Mesodermal cell (in vitro differentiated cells): ENCODE data around the gene UBE2QL1.

Source experiments
- H3K27ac ChIP-seq: 2 replicates; pipeline ENCODE4 v1.7.0; 2013; ENCODE audit warnings: mild to moderate bottlenecking, low read depth, low read length, moderate library complexity; ENCODE audit not compliant: severe bottlenecking
- H3K36me3 ChIP-seq: 2 replicates; pipeline ENCODE4 v1.7.1; 2013; ENCODE audit warnings: mild to moderate bottlenecking, low read length, moderate library complexity; ENCODE audit not compliant: control insufficient read depth, insufficient read depth
- H3K4me1 ChIP-seq: one replicate; pipeline ENCODE4 v1.7.1; 2013; ENCODE audit warnings: mild to moderate bottlenecking, low read length; ENCODE audit not compliant: insufficient read depth, control insufficient read depth, poor library complexity, severe bottlenecking
- H3K4me3 ChIP-seq: 2 replicates; pipeline ENCODE4 v1.7.0; 2013; ENCODE audit warnings: low read length, control low read depth, mild to moderate bottlenecking; ENCODE audit not compliant: insufficient read depth, poor library complexity, severe bottlenecking; ENCODE audit errors: extremely low read depth
- H3K9me3 ChIP-seq: 2 replicates; pipeline ENCODE4 v1.7.1; 2013; ENCODE audit warnings: mild to moderate bottlenecking, low read length, moderate library complexity; ENCODE audit not compliant: control insufficient read depth
- WGBS, 2 experiments: methylation state at CpG; one replicate each; pipeline ENCODE4 v1.1.5; 2013; ENCODE audit warnings: missing lambda C conversion rate in 2 of 2; ENCODE audit not compliant: insufficient coverage in 2 of 2; 5-methylcytosine and 5-hydroxymethylcytosine counted together

Gene UBE2QL1

DNA sequence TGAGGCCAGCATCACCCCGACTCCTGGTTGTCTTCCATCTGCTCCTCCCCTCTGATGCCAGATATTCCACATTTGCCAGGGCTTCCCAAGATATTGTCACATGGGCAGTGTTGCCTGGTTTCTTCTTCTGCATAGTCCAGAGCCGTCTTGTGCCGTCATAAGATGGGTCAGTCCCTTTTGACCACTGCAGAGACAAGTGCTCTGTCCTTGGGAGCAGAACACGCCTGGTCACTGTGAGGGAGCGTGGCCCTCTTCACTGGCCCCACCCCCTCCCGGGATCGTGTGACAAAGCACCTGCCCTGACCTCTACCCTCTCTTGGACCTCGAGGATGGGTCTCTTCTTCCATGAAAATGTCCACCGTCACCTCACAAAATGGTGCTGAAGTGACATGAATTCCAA lies 41.6 kb downstream of the UBE2QL1 start:
- 84 to 90% methylated on average over 5 to 7 of the region's 9 CpGs for WGBS, 2 experiments
- peaks cover 17% of the 10 kb centered on the region for H3K4me1 ChIP-seq
- no peak overlapping the region for H3K27ac ChIP-seq
- H3K4me3 ChIP-seq = no peak overlapping the region
- no peaks in the 10 kb centered on the region for H3K9me3 ChIP-seq
- H3K36me3 ChIP-seq = no peaks in the 10 kb centered on the region

DNA sequence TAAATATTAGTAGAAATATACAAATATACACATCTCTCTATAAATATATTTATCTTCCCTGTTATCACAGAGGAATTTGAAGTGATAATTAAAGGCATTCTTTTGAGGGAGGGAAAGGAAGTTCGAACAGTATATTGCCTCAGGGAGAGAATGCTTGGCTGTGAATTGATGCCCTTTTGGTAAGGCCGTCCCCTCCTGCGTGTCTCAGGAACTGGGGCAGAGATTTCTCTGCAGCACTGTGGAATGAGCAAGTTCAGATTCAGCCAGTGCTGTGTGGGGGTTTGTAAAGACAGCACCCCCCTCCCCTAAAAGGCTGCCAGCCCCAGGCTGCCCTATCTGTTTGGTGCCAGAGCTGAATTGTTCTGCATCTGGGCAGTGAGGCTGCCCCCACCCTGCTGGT lies 42.0 kb downstream of the UBE2QL1 start:
- WGBS, 2 experiments = 60 to 73% methylated on average over 3 of the region's 3 CpGs
- Histone ChIP-seq H3K4me3 (no peak overlapping the region), H3K9me3 (no peaks in the 10 kb centered on the region), H3K27ac (no peak overlapping the region), H3K36me3 (no peaks in the 10 kb centered on the region), H3K4me1 (peaks cover 17% of the 10 kb centered on the region)

DNA sequence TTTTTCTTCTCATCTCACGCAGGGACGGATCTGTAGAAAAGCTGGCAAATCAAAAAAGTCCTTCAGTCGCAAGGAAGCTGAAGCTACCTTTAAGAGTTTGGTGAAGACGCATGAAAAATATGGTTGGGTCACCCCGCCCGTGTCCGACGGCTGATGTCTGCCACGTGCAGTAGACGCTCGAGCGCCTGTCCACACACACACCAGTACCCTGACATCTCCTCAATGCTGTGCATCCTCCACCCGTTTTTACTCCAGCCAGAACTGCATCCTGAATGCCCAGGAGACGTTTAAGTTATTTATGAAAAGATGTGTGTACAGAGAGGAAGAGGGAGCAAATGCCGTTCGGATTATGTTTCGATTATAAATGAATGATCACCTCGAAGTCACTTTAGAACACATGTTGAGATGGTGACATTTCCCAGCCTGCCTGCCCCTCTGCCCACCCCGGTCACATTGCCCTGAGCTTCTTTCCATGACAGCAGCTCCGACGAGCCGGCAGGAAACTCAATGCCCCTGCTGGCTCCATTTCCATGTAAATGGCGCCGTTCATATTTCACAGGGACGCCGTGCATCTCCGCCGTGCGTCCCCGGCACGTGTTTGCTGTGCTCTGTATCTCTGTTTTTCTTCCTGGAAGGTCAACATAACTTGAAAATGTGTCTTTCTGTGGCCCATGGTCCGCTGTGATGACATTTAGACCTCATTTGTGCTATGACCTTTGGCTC lies 42.7 kb downstream of the UBE2QL1 start:
- H3K27ac ChIP-seq = no peak overlapping the region
- no peak overlapping the region for H3K4me3 ChIP-seq
- H3K36me3 ChIP-seq = no peaks in the 10 kb centered on the region
- 67 to 72% methylated on average over 29 to 30 of the region's 32 CpGs for WGBS, 2 experiments
- H3K9me3 ChIP-seq = no peaks in the 10 kb centered on the region
- H3K4me1 ChIP-seq = peaks cover 17% of the 10 kb centered on the region

DNA sequence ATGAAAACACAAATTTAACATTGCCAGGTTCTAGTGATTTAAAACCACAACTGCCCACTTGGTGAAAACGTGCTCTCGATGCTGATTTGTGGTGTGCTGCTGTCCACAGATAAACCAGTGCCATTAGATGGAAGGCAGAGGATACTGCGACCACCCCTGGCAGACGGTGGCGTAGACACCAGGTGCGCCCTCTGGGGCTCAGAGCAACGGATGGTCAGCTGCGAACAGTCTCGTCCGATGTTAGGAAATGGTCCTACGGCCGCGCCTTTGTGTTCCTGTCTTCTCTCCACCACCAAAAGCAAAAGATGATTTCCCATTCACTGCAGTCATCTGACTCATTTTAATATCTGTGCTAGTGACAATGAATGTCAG lies 43.2 kb downstream of the UBE2QL1 start:
- H3K4me1 ChIP-seq = peaks cover 17% of the 10 kb centered on the region
- H3K4me3 ChIP-seq = no peak overlapping the region
- 88 to 92% methylated on average over 12 to 13 of the region's 13 CpGs for WGBS, 2 experiments
- H3K36me3 ChIP-seq = no peaks in the 10 kb centered on the region
- no peak overlapping the region for H3K27ac ChIP-seq
- H3K9me3 ChIP-seq = no peaks in the 10 kb centered on the region

DNA sequence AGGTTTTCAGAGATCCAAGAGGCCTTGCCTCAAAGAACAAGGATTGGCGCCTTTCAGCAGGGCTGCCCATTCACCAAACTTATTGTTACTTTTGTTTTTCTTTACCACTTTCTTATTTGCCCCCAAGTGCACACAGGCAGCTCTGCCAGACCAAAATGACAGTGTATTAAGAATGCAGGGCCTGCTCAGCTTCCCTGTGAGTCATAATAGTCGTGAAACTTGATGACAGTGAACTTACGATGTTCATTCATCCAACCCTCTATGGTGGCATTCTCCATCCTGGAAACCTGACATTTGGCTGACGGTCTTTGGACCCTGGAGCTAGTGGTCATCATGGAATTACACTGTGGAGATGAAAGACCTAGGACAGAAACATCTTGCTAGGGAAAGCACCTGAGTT lies 44.3 kb downstream of the UBE2QL1 start:
- Histone ChIP-seq H3K4me3 (no peak overlapping the region), H3K27ac (no peak overlapping the region), H3K4me1 (peaks cover 10% of the 10 kb centered on the region), H3K36me3 (no peaks in the 10 kb centered on the region), H3K9me3 (no peaks in the 10 kb centered on the region)
- 92 to 100% methylated on average over 1 to 2 of the region's 4 CpGs for WGBS, 2 experiments

DNA sequence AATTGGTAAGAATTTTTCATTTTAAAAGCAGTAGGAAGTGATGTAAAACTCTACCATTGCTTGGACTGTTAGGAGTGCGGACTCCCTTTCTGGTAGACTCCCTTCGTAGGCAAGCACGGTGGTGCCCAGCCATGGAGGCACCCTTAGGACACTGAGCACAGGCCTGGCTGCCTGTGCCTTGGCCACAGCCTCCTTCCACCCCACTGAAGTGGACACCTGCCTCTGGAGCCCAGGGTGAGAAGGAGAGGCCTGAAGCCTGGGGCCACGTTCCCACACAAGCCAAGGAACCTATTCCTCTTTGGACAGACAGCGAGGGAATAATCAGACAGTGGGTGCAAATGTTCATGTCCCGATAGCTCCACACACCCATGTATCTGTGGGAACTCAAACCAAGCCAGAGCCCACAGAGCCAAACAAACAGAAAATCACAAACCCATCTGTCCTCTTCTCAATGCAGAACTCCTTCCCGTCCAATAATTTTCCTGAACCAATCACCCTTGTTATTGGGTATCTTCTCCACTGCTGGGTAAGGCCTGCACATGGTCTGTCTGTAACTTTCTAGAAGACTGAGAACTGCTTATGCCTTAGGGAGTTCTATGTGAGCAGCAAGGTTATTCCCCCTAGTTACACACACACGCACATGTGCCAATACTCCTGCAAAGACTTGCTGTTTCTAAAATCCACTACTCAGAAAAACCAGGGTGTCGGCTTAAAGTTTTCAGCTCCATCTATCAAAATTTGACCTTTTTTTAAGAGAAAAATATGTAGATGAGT lies 45.2 kb downstream of the UBE2QL1 start:
- H3K4me1 ChIP-seq = peaks cover 6% of the 10 kb centered on the region
- no peaks in the 10 kb centered on the region for H3K9me3 ChIP-seq
- H3K27ac ChIP-seq = no peak overlapping the region
- H3K36me3 ChIP-seq = no peaks in the 10 kb centered on the region
- no peak overlapping the region for H3K4me3 ChIP-seq
- WGBS, 2 experiments = 95 to 98% methylated on average over 6 to 8 of the region's 9 CpGs

DNA sequence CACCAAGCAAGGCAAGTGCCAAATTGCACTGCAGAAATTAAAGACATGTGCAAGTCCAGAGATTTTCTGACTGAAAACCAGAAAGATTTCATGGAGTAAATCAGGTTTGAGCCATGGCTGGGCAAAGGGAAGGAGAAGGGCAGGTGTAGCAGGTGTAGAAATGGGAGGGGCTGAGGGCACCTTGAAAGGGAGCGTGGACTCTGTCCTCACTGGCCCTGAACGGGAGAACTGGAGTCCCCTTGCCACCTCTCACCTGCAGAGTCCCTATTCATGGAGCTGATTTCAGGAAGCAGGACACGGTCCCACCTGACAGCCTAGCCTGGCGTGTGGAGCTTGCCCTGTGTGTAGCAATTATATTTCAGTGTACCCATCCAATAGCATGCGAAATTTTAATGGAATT lies 46.3 kb downstream of the UBE2QL1 start:
- no peak overlapping the region for H3K27ac ChIP-seq
- 89 to 94% methylated on average over 3 of the region's 5 CpGs for WGBS, 2 experiments
- H3K4me1 ChIP-seq = peaks cover 6% of the 10 kb centered on the region
- H3K9me3 ChIP-seq = no peaks in the 10 kb centered on the region
- no peaks in the 10 kb centered on the region for H3K36me3 ChIP-seq
- H3K4me3 ChIP-seq = no peak overlapping the region

DNA sequence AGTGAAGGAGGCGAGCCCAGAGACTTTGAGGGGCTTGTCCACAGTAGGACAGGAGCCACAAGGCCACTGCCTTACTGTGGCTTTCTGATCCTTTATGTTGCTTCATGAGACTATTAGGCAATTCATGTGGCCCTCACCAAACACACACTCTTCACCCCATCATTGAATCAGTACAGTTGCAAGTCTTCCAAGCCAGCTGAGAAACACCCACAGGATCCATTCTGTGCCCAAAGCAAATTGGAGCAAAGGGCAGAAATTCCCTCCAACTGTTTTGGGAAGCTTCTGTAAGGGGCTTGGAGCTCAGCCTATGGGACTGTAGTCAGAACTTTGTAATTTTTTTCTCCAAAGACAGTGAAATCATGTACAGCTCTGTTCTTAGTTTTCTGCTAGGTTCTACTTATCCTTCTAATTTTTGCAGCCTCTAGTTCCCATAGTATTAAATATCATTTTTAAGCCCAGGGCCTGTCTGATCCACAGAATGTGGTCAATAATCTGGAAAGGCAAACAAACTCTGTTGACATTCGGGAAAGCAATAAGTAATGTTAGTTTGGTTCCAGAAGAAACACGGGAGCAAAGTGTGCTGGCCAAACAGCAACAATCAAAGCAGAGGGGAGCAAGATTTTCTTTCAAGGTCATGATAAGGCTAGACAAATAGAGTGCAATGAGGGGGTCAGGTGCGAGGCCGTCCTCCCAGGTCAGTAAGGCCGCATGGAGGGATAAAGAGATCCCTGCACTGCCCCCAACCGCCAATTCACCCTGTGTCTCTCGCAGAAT lies 47.0 kb downstream of the UBE2QL1 start:
- H3K4me3 ChIP-seq = no peak overlapping the region
- WGBS, 2 experiments = 85 to 90% methylated on average over 5 to 8 of the region's 8 CpGs
- H3K27ac ChIP-seq = no peak overlapping the region
- H3K9me3 ChIP-seq = no peaks in the 10 kb centered on the region
- peaks cover 3% of the 10 kb centered on the region for H3K4me1 ChIP-seq
- H3K36me3 ChIP-seq = no peaks in the 10 kb centered on the region

DNA sequence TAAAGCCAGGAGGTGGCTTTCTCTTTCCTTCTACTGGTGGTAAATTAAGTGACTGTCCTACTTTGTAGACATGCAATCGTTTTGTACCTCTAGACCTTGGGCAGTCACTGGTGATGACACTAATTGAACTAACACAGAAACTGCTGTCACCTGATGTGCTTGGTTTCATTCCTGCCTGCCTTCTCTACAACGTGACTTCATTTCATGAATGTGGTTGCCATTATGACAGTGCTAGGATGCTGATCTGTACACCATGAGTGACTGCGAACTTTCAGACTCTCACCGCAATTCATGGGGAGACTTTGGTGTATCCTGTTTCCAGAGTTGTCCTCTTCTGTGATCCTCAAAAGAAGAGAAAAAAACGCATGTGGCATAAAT lies 47.5 kb downstream of the UBE2QL1 start:
- WGBS, 2 experiments = 87 to 94% methylated on average over 5 of the region's 5 CpGs
- Histone ChIP-seq H3K27ac (no peak overlapping the region), H3K36me3 (no peaks in the 10 kb centered on the region), H3K4me1 (no peaks in the 10 kb centered on the region), H3K9me3 (no peaks in the 10 kb centered on the region), H3K4me3 (no peak overlapping the region)

DNA sequence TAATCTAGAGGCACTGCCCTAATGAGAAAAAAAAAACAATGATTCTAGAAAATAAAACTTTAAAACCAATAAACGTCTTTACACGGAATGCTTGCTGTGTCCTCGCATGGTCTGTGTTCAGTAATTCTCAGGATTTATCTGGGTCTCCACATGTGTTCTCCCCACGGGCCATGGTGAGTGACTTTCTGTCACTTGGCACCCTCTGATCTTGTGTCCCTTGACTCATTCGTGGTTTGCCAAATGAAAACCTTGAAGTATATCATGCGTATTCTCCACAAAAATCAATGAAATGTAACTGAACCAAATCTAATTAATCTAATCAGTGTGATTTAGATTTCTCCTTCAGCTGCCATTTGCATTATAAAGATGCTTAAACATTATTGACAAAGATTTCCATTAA lies 48.0 kb downstream of the UBE2QL1 start:
- H3K9me3 ChIP-seq = no peaks in the 10 kb centered on the region
- 90 to 91% methylated on average over 4 of the region's 6 CpGs for WGBS, 2 experiments
- H3K4me3 ChIP-seq = no peak overlapping the region
- H3K27ac ChIP-seq = no peak overlapping the region
- no peaks in the 10 kb centered on the region for H3K4me1 ChIP-seq
- H3K36me3 ChIP-seq = no peaks in the 10 kb centered on the region
